Stimulated activated CD8-positive, alpha-beta memory T cell treated with anti-CD3 and anti-CD28 coated beads, Interleukin-7, amount 100 ng/mL, for 48 hours (primary cell): ENCODE measurements around the gene CBFA2T3.

Experiments used
- DNase-seq, 2 donors: peaks; one replicate each; pipeline ENCODE4 v3.0.0-alpha.2; 2020; ENCODE audit warnings: low read depth in 1 of 2; ENCODE audit errors: extremely low read depth in 1 of 2

CBFA2T3 gene

DNA sequence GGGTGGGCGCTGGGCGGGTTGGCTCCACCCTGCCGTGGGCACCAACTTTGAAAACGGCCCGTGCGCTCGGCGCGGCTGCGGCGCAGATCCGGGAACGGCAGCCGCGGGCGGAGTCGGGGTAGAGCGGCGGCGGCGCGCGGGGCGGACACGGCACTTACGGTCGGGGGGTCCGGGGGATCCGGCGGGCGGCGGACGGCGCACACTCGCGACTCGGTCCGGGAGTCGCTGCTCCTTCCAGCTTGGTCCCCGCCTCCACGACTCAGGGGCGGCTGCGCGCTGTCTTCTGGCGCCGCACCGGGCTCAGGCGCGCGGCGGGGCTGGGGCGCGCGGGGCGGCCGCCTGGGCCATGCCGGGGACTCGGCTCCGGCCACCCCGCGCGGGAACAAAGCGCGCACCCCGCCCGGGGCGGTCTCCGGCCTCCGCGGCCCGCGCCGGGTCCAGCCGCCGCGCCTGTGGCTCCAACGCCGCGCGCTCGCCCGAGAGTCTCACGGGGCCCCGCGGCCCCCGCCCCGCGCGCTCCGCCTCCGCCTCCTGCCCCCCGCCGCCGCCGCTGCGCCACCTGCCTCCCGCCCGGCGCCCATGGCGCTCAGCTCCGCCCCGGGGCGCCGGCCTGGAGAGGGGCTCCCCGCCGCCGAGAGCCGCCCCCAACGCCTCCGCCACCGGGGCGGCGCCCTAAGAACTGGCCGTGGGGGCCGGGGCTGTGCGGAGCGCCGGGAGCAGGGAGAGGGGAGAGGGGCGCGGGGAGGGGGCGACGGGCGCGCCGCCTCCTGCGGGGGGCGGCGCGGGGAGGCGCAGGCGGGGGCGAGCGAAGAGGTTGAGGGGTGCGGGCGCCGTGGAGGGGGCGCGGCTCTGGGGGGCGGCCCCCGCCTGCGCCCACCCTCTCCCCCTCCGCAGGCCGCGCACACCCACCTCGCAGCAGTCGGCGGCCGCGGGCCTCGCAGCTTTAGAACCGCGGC lies 35.9 kb downstream of the CBFA2T3 start:
- no peak for DNase-seq

DNA sequence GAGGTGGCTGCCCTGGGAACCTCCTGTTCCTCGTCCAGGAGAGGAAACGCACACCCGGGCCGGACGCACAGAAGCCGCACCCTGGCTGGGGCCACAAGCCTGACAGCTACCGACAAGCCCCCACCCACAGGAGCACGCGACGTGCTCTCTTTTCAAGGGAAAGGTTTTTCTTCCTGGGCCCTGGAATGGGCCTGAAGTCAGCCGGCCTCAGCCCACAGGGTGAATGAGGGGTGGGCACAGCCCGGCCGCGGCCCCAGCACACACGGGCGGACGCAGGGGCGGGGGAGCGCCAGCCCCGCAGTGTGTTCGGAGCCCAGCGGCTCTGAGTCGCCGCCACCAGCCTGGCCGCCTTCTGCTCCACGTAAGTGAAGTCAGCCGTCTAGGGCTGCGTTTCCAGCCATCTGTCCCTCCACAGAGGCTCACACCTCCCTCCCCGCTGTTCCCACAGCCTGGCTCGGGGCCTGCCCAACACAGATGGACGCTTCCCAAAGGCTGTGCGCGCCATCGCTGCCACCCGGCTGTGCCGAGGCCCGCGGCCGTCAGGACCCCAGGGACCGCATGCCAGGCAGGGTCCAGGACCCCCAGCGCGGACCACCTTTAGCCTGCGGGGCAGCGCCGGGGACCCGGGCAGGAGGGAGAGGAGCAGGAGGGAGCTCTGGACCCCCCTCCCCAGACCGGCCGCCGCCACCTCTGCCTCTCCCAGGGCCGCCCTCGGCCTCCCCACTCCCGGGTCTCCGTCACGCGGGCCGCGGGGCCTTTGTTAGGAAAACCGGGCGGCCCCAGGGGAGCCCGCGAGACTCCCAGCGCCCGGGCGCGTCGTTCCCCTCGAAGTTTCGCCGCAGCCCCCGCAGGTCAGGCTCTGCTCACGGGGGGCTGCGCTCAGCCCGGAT lies 36.8 kb downstream of the CBFA2T3 start:
- DNase-seq: no peak

DNA sequence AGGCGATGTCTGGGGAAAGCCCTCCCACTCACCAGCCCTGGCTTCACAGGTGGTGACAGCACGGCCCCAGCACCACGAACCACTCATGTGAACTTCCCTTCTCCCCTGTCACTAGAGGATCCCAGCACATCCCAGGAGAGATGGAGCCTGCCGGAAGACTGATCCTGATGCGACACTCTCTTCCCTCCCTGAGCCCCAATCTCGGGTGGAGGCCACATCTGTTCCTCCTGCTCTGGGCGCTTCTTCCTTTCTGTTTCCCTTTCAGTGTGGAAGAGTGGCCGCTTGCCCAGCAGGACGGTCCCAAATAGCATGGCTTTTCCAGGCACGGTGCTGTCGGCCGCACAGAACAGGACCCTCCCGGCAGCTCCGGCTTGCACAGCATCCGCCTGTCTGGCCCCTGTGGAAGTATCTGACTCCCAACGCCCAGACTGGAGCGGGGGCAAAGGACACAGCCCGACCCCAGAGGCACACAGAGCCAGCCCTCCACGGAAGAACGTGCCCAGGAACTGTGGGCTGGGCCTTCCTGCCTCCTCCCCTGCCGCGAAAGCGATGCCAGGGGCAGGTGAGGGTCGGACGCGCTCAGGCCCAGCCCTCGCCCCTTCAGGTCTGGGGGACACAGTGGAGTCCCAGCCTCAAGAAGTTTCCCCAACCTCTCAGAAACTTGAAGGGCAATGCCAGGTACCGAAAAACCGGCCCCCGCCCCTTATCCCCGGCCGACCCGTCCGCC lies 37.6 kb downstream of the CBFA2T3 start:
- DNase-seq: no peak

DNA sequence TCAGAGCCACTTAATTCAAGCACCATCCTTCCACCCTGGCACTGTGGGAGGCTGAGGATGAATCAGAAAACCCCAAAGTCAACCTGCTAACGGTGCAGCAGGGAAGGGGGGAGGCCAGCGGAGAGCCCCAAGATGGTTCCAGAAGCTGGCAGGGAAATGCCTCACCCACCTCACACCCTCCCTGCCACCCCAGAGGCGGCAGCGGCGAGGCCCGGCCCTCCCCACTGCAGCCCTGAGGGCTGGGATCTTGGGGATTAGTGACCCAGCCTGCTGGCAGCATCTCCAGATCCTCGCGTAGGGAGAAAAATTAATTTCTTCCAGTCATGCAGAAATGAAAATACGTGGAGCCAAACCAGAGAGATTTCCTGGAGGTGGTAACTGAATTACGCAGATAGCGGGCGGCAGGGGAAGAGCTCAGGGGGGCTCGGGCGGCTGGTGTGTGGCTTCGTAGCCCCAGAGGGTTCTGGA lies 38.2 kb downstream of the CBFA2T3 start:
- no peak for DNase-seq

DNA sequence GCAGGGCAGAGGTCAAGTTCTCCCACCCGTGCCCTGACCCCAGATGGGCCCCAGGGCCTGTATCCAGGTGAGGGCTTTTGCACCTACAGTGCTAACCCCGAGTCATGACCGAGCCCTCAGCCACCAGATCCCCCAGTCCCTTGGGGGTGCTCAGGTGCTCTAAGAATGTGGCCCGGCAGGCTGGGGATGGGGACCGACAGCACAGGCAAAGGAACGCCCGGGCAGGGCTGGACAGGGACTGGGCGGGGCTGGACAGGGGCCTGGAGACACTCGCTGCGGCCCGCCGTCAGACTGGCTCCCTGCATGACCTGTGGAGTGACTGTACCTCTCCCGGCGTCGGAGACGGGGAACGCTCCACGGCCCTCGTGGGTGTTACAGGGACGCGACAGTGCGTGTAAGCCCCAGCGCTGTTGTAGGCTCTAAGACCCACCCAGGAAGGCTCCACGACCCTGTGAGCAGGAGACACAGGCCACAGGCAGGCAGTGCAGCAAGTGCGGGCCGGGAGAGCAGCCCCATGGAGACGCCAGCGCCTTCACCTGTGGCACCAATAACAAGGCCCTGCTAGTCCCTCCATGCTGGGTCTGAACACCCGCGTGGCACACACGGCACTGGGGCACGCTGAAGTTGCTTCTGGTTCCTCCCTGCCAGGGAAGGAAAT lies 38.8 kb downstream of the CBFA2T3 start:
- no peak for DNase-seq

DNA sequence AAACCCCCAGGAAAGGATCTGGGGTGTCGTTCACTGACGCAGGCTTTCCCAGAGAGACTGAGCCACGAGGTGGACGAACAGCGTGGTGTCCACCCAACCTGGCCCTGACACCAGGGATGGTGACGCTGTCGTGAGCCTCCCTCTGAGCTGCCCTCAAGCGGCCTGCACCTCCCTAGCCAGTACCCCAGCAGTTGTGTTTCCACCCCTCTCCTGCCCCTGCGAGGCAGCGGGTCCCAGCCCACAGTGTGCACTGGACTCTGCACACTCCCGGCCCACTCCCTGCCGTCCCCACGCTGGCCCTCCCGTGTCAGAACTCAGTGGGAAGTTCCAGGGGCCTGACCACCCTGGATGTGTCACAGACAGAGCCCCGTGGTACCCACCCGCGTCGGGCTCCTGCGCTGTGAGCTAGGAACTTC lies 39.8 kb downstream of the CBFA2T3 start:
- DNase-seq: no peak

DNA sequence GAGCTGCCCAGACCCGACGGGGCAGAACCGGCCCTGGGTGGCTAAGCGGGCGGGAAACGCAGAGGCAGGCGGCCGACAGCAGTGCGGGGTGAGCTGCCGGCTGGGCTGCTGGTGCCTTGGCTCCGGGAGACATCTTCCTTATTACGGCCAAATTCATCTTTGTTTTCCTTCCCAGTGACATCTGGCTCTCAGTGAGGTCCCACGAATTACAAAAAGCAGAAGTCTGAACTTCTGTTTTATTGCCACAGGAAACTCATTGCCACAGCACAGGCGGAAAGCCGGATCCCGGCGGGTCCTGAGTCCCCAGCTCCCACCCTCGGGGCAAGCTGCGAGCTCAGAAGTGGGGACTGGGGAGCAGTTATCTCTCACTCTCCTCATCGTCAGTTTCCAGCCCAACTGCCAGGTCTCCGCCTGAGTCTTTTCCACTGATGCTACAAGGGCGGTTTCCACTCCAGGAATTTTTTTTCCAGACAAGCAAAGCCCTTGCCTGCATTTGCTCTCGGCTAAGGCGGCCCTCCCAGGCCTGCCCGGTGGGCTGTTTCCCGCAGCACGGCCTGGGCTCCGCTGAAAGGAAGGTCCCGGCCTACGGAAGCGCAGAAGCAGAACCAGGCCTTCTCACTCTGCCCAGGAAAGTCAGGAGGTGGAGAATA lies 40.3 kb downstream of the CBFA2T3 start:
- DNase-seq: no peak

DNA sequence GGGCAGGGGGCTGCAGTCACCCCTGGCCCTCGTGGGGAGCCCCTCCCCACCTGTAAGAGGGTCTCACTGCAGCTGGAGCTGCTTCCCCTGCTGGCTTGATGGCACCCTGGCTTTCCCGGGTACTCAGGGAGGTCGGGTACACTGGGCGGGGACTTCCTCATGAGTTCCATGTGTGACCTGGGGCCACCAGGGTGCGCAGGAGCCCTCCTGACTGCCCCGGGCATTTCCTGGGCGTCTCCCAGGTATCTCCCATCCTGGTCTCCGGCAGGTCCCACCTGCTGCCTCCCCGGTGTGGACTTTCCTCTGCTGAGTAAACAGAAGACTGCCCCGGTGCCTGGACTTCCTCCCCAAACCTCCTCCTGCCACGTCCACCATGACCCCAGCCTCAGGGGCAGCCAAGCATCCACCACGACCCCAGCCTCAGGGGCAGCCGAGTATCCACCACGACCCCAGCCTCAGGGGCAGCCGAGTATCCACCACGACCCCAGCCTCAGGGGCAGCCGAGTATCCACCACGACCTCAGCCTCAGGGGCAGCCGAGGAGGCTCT lies 40.9 kb downstream of the CBFA2T3 start:
- no peak for DNase-seq

DNA sequence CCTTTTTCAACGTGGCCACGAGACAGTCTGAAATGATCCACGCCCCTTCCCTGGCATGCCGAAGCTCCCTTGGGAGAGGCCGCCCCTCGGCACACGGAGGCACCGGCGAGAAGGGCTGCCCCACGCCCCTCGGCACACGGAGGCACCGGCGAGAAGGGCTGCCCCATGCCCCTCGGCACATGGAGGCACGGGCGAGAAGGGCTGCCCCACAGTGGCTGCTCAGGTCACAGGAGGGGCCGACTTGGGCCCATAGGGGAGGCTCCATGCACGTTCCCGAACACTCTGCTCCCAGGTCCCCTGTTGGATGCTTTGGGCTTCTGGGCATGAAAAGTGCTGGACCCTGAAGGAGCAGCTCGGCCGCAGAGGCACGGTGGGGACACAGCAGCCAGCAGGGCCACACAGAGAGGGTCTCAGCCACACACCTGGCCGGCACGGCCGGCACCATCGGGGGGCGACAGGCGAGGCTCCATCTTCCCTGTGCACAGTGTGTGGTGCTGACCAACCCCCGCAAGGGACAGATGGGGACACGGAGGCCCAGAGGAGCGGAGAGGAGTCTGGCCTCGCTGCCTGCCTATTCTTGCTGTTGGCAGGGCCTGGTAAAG lies 42.8 kb downstream of the CBFA2T3 start:
- DNase-seq: no peak

DNA sequence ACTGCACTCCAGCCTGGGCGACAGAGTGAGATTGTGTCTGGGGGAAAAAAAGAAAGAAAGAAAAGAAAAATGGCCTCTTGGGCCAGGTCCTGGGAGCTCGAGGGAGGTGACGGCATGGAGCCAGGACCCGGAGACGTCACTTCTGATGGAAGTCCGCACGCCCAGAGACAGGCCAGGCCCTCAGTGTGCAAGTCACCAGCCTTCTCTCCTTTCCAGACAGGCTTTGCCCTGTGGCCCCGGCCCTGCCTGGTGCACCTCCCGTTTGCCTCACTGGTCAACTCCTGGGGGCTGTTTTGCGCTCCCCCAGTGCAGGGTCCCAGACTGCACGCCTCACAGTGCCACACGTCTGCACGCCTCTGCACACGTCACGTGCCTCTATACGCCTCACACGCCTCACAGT lies 44.1 kb downstream of the CBFA2T3 start:
- DNase-seq: no peak

DNA sequence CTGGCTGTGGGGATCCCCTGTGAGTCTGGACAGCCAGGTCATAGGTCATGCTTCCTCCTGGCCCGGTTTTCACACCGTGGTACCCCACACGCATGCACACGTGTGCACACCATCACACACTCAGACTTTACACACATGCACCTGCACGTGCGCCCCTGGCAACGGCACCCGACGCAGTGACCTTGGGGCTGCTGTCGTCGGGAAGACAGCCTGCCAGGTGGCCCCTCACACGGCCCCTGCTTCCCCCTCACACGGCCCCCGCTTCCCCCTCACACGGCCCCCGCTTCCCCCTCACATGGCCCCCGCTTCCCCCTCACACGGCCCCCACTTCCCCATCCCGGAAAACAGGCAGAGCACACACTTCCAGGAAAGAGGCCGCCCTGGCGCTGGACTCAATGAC lies 45.1 kb downstream of the CBFA2T3 start:
- no peak for DNase-seq

DNA sequence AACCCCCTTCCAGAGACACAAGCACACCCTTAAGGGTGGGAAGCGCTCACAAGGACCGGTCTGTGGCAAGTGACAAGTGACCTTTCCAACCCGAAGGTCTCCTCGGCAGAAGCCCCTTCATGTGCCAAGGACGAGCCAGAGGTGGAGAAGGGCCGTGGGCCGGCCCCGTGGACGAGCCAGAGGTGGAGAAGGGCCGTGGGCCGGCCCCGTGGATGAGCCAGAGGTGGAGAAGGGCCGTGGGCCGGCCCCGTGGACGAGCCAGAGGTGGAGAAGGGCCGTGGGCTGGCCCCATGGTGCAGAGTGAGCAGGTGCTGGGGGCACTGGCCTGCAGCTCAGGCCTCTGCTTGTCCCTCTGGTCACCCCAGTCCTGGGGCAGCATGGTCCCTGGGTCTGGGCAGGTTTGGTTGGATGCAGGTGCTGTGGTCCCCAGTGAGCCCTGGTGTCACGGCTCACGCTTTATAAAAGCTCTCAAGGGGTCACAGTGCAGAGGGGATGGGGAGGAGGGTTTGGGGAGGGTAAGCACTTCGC lies 45.6 kb downstream of the CBFA2T3 start:
- DNase-seq: no peak

DNA sequence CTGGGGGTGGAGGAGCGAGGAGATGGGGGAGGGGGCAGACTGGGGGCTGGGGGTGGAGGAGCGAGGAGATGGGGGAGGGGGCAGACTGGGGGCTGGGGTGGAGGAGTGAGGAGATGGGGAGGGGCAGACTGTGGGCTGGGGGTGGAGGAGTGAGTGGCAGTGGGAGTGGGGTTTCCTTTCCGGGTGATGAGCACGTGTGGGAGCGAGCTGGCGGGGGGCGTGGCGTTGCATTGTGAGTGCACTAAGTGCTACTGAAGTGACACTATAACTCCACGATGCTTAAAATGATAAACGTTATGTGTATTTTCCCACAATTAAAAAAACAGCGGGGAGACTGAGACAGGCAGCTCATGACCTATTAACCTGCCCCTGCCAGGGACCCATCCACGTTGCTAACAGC lies 46.3 kb downstream of the CBFA2T3 start:
- DNase-seq: no peak

DNA sequence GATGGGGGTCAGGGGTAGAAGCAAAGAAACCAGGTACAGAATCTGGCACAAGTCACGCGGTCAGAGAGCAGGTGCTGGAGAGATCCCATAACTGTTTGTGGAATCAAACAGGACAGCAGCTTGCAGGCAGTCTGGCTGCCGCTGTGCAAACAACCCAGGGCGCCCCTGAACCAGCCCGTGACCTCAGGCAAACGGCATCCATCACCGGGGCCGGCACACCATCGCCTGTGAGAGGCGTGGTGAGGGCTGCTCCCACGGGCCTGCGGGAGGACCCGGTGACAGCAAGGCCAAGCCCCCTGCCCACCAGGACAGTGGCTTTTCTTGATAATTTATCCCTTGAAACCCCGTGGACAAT lies 47.9 kb downstream of the CBFA2T3 start:
- DNase-seq: no peak

DNA sequence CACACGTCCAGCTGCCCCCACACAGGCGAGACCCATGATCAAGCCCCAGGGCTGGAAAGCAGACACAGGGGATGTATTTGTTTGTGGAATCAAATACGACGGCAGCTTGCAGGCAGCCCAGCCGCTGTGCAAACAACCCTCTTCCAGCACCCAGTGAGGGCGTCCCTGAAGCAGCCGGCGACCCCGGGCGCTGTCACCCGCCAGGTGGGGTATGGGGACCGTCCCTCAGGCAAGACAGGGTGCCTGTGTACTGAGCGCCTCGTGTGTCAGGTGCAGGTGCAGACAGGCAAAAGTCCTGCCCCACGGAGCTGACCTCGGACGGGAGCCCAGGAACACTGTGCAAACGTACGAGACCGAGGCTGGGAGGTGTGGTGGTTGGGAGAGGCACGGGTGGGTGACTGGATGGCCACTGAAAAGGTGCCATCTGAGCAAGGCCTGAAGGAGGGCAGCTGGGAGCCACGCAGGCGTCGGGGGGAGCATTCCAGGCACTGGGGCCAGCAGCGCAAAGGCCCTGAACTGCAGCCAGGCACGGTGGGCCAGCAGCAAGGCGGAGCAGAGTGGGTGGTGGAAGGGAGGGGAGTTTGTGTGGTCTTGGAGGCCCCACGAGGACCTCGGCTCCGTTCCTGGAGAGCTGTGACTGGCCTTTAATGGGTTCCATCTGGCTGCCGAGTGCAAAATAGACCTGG lies 48.5 kb downstream of the CBFA2T3 start:
- DNase-seq: no peak

DNA sequence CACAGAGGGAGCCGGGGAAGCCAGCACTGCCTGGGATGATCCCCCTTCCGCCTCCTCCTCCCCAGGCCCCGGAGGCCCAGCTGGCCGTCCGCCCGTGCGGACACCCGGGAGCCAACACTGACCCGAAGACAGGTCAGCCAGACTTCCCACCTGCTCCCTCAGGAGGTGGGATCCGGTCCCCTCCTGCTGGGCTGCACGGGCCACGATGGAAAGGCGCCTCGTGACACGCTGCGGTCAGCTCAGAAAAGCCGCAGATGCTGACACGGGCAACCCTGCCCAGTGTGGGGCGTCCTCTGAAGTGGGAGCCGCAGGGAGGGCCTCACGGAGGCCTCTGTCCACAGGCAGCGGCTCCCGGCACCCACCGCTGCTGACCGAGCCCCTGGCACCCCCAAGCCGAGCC lies 49.3 kb downstream of the CBFA2T3 start:
- DNase-seq: no peak

DNA sequence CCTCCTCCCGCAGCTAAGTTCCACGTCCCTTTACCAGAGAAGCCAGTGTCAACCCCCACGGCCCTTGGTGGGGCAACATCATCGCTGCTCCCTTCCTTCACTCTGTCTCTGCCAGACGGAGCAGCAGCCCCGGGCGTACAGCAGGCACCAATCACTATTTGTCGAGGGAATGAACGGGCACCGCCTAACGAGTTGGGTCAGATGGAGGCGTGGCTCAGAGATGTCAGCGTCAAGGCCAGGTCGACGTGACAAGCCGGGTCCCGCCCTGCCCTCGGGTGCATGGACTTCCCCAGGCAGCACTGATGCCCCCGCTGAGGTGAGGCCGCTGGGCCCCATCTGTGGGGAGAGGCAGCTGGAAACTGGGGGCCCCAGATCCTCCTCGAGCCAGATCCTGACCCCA lies 50.0 kb downstream of the CBFA2T3 start:
- no peak for DNase-seq

DNA sequence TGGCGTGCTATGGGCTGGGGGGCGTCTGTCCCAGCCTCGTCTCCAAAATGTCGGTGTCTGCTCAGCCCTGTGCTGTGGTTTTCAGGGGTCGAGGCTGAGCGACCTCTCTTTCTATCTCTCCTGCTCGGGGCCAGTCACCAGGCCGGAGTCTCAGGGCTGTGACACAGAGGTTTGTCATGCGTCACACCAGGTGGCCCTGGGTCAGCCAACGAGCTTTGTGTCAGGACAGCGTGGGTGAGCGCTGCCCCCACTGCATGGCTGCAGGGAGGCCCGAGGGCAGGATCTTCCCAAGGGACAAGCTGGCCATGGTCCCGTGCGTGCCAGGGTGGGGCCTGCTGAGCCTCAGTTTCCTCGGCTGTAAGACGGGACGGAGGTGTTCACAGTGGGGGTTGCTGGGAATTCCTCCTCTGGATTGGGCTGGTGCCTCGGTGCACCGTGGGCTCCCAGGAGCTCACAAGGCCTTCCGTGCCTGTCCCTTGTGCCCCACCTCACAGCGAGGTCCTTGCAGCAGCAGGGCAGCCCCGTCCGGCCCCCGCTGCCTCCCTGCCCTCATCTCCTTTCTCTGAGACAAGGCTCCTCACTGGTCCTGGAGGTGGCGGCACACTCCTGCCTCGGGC lies 50.5 kb downstream of the CBFA2T3 start:
- no peak for DNase-seq
